Fibroblast of skin of right quadriceps (primary cell): ENCODE measurements around the gene ENKUR.

ENCODE experiments used
- DNase-seq: peaks from one replicate; pipeline ENCODE4 v3.0.0-alpha.2; 2013

Gene ENKUR

DNA sequence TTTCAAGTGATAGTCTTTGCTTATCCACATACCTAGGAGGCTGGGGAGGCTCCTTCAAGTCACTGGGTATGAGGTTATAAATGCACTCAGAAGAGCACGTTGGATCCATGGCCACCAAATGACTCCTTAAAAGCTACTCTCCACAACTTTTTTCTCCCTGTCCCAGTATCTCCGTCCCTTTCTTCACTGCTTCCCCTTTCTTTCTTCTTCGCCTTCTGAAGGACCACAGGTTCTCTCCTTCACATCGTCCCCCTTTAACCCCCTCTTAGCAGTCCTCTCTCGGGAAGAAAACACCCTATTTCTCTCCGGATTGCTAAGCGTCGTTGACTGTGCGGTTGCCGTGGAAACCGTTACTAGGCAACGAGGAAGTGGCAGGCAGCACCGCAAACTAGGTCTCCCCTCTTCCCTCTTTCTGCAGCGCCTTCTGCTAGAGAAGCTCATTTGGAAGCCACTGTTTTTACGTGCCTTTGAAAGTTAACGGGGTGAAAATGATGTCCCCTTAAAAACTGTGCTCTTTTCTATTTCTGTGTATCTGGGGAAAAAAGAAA is at the start of gene ENKUR:
Gene ENKUR (minus strand): TSS at position 331 of the 548 bp plus-strand sequence. CDS start 222 bp downstream, at position 109.
- peak; percentile 91 for DNase-seq

DNA sequence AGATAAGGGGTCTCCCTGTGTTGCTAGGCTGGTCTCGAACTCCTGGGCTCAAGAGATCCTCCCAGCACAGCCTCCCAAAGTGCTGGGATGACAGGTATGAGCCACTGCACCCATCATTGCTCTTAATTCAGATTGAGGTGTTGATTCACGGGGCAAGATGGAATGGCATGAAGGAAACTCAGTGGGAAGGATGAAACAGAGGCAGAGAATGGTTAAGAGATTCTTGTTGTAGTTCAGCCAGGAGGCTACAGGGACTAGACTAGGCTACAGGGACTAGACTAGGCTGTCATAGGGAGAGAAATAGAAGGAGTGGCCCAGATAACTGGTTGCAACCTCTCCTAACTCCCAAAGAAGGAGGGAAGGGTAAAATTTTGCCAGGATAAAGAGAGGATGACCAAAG is 48.4 kb upstream of the ENKUR start:
- no peak for DNase-seq

GRCh38 chr10:25063644-25064043 is 47.7 kb upstream of the ENKUR start:
- no peak for DNase-seq

DNA sequence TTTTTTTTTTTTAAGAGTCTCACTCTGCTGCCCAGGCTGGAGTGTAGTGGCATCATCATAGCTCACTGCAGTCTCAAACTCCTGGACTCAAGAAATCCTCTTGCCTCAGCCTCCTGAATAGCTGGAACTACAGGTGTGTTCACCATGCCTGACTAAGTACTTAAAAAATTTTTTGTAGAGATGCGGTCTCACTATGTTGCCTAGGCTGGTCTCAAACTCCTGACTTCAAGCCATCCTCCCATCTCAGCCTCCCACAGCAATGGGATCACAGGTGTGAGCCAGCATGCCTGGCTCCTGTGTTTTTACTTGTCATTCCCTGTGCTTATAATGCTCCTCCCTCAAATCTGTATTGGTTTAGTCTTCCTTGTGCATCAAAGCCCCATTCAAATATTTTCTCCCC is 47.2 kb upstream of the ENKUR start:
- no peak for DNase-seq

- peak; percentile 37 for DNase-seq
These were observed 45.9 kb upstream of the ENKUR start for GRCh38 chr10:25061711-25062449.

DNA sequence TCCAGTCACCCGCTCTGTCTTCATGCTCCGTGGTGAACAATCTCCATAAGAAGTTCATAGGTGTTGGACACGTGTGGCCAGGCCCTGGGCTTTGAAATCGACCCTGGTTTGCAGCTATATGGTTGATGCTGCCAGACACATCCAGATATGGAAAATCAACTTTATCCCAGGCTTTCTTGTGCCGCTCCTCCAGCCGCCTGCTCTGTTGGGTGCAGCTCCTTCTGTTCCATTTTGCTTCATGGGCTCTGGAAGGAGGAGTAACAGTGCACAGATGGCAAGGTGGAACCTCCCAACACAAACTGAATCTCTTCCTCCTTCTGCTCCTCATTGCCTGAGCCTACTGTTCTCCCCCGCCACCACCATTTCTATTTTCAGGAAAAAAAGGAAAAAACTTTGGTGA is 45.2 kb upstream of the ENKUR start:
- DNase-seq, result no peak

DNA sequence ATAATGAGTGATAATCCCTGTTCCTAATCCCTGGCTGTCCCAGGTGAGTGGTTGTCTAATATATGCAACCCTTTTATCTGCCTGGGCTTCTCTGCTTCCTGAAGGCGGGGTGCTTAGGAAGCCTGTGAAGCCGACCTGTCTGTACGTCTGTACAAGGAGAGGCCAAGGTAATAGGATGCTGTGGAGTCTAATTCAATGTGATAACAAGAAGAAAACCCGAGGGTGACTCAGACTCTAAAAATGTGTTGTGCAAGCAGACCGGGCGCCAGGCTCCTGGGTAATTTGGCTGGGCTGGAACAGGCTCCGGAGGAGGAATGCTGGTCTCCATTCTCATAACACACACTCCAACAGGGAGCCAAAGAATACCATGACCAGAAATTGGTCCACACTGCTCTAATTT is 44.0 kb upstream of the ENKUR start:
- DNase-seq, result peak; percentile 82

DNA sequence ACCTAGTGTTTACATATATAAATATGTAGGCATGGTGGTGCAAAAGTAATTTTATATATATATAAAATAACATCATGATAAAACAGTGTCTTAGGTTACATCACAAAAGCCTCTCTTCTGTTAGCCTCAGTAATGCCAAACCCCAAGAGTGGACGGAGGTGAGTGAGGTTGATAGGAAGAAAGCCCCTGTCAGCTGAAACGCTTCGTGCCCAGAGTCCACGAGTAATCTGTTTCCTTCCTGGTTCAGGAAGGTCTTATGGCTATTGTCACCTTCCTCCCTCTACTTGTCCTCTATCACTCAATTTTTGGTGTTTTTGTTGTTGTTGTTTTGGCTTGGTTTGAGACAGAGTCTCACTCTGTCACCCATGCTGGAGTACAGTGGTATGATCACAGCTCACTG is 41.9 kb upstream of the ENKUR start:
- no peak for DNase-seq

GRCh38 chr10:25056726-25057125 is 40.8 kb upstream of the ENKUR start:
- no peak for DNase-seq

- no peak for DNase-seq
These were observed 36.1 kb upstream of the ENKUR start for GRCh38 chr10:25052012-25052411.

DNA sequence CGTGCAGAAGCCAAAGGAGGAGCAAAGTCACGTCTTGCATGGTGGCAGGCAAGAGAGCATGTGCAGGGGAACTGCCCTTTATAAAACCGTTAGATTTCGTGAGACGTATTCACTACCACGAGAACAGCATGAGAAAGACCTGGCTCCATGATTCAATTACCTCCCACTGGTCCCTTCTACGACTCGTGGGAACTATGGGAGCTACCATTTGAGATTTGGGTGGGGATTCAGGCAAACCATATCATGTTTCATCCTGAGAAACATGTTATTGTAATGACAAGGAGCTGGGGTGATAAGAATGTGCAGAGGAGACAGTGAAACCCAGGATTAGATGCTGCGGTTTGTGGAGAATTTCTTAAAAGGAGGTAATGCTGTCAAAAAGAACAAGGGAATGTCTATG is 34.4 kb upstream of the ENKUR start:
- DNase-seq, result no peak

GRCh38 chr10:25049966-25050365 is 34.0 kb upstream of the ENKUR start:
- DNase-seq, result no peak

DNA sequence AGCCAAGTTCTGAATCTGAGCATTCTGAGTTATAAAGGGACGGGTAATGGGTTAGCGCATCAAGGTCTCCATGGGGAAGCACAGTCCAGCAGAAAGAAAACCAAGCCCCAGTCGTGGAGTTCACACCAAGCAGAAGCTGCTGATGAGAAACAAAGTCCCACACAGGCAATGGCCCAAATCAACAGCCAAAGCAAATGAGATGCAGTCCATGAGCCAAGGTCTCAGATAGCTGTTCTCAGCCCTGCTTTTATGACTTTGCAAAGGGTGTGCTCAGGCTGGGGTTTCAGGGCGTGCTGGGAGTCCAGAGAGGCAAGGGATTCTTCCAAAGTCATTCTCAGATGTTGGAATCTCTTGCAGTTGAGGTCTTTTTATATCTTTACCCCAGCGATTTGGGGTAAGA is 32.5 kb upstream of the ENKUR start:
- no peak for DNase-seq

GRCh38 chr10:25047591-25048301 is 31.8 kb upstream of the ENKUR start:
- peak; percentile 73 for DNase-seq

DNA sequence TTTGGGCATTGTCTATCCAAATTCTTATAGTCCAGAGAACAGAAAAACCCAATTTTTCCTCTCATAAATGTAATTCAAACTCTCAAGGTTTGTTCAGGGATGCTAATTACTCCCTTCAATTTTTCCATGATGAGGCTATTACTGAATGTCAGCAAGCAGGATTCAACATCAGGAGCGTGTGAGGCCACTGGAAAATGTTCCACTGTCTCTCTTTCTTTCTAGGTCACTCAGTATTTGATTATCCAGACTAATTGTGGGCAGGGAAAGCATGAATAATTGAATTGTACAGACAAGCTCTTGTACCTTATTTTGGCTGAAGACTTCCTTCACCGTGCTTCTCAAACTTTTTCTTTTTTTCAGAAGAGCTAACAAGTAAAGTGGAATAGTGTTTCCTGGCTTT is 31.1 kb upstream of the ENKUR start:
- DNase-seq, result no peak

DNA sequence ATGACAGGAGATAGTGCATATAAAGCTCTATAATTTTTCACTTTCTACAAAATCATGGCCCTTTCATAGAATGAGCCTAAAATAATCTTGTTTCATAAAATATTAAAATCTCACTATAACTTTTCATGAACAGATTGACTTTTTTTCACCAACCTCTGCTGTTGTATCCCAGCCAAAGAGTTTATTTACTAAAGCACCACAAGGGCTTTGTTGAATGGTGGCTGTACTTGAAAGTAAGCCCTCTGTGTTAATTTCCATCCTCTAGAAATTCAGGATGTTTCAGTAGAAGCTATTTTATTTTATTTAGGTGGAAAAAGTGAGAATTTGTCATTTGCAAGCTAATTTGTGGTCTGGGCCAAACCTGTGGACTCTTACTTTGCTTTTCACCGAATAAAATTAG is 30.7 kb upstream of the ENKUR start:
- DNase-seq, result no peak

DNA sequence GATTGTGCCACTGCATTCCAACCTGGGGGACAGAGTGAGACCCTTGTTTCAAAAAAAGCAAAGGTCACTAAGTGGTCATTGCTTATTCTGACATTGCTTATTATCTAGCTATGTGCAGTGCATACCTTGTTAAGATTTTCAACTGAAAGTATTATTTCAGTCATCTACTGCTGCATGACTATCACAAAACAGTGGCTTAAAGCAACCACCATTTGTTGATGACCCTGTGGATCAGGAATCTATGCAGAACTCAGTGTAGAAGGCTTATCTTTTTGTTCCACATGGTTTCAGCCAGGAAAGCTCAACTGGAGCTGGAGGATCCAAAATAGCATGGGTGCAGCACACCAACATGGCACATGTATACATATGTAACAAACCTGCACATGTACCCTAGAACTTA is 23.6 kb upstream of the ENKUR start:
- DNase-seq, result no peak

- no peak for DNase-seq
These were observed 22.4 kb upstream of the ENKUR start for GRCh38 chr10:25038325-25038724.

DNA sequence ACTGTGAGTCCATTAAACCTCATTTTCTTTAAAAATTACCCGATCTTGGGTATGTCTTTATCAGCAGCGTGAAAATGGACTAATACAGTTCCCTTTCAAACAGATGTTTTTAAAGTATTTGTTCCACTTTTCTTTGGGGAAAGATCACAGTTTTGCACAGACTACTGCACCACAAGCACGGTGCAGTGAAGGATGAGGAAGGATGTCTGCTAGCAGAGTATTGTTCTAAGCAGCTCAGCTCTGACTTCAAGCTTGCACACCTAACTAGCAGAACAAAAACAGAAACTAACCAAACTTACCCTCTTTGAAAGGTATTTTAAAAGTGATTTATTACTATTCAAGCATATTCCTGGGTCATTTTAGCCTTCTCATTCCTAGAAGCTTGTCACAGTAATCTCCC is 20.4 kb upstream of the ENKUR start:
- DNase-seq, result no peak

DNA sequence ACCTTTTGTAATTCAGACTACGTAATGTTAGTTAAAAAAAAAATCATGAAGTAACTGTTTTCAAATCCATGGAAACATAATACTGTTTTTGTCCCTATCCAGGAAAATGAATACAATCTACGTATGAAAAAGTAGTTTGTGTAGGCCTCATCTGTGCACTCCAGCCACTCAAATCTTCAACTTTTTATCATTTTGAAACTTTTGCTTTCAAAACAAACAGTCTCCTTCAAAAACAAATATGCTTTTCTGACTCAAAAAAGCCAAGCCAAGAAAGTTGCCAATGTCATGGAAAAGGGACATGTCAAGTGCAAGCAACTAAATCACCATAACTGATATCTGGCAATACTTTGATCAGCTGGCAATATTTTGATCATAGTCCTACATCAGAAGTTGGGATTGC is 13.6 kb upstream of the ENKUR start:
- DNase-seq, result no peak

DNA sequence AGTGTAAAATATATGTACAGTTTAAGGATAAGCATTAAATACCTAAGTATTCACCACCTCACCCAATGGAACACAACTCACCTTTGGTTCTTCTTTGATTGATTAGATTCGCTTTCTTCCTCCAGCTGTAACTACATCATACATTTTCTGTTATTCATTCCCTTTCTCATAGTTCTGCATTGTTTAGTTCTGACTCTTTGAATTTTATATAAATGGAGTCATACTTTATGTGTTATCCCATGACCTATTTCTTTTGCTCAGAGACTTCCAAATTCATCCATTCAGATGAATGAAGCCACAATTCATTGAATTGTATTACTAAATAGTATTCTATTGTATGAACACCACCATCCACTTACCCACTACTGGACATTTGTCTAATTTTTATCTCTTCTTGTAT is 12.8 kb upstream of the ENKUR start:
- no peak for DNase-seq

GRCh38 chr10:25026463-25026862 is 10.5 kb upstream of the ENKUR start:
- DNase-seq, result peak; percentile 41

DNA sequence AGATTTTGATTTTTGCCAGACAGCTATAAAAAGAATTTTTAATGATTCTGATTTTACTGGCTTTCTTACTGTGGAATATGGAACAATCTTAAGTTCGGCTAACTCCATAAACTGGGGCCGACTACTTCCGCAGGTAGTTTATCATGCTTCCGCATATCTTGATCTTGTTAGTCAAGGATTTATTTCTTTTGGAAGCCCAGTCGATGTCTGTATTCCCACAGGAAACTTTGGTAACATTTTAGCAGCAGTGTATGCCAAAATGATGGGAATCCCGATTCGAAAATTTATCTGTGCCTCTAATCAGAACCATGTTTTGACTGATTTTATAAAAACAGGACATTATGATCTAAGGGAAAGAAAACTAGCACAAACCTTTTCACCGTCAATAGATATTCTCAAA is 8.6 kb upstream of the ENKUR start:
- no peak for DNase-seq

DNA sequence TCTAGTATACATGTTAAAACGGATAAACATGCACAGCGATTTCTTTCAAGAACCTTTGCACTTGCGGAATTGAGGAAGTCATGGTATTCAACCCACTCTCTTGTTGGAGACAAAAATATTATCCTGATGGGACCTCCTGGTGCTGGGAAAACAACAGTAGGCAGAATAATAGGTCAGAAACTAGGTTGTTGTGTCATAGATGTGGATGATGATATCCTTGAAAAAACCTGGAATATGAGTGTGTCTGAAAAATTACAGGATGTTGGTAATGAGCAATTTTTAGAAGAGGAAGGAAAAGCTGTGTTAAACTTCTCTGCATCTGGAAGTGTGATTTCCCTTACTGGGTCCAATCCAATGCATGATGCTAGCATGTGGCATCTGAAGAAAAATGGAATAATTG is 7.3 kb upstream of the ENKUR start:
- no peak for DNase-seq
